Gastrocnemius medialis (tissue), 4 donors: ENCODE data around the gene ISL2.
A peak's percentile ranks its signal among the peaks of the same experiment; 100 is the strongest.

Experiments
- CTCF ChIP-seq, 5 experiments: fragments of 450-650 bp in 3 of 5; fragments of 200-600 bp in 2 of 5; sonication (generic) in 2 of 5; IDR thresholded peaks in 4 of 5; conservative IDR thresholded peaks in 1 of 5; 1 replicate in 4 of 5; 2 replicates in 1 of 5; pipeline ENCODE4 v1.5.1; 2016 to 2019; ENCODE audit warnings: antibody characterized with exemption in 5 of 5, mild to moderate bottlenecking in 3 of 5, moderate library complexity in 3 of 5
- POLR2A ChIP-seq, 2 donors: fragments of 450-650 bp; IDR thresholded peaks; one replicate each; pipeline ENCODE4 v1.6.1; 2017; ENCODE audit warnings: antibody characterized with exemption in 2 of 2, mild to moderate bottlenecking in 2 of 2, moderate library complexity in 2 of 2

- TF ChIP-seq CTCF (IDR thresholded peaks at IDR 0.05 in 4 of 5, conservative IDR thresholded peaks at IDR 0.05 in 1 of 5) (peak in 1 of 5 experiments; percentile 7), POLR2A (IDR thresholded peaks at IDR 0.05) (no peak)
Measured at GRCh38 chr15:76341366-76342057, 4.9 kb downstream of the ISL2 start.
